OCI-M1 (cell line): ENCODE data around the gene CC2D1A.

Source experiments
- DNase-seq: peaks from one replicate; lab custom pipeline; 2025; lab: John Stamatoyannopoulos, UW

Gene CC2D1A

GRCh38 chr19:13905634-13906520, at the start of gene CC2D1A, which contains the start of gene BRME1:
Gene CC2D1A, plus strand, starts transcription at chr19:13906201. Its CDS starts 241 bp downstream, at chr19:13906442.
Gene BRME1, minus strand, starts transcription at chr19:13906117. Its CDS starts 1,225 bp downstream, at chr19:13904892.
- DNase-seq: peak; percentile 100

- peak; percentile 87 for DNase-seq
Measured at GRCh38 chr19:13856497-13856896, 49.5 kb upstream of the CC2D1A start.

- peak; percentile 85 for DNase-seq
Measured at GRCh38 chr19:13859361-13859880, 46.6 kb upstream of the CC2D1A start.

- no peak for DNase-seq
Measured at GRCh38 chr19:13860679-13861391, 45.2 kb upstream of the CC2D1A start.

- DNase-seq: no peak
Measured at GRCh38 chr19:13861392-13861713, 44.6 kb upstream of the CC2D1A start.

GRCh38 chr19:13861714-13862531, 44.1 kb upstream of the CC2D1A start:
- peak; percentile 100 for DNase-seq

DNA sequence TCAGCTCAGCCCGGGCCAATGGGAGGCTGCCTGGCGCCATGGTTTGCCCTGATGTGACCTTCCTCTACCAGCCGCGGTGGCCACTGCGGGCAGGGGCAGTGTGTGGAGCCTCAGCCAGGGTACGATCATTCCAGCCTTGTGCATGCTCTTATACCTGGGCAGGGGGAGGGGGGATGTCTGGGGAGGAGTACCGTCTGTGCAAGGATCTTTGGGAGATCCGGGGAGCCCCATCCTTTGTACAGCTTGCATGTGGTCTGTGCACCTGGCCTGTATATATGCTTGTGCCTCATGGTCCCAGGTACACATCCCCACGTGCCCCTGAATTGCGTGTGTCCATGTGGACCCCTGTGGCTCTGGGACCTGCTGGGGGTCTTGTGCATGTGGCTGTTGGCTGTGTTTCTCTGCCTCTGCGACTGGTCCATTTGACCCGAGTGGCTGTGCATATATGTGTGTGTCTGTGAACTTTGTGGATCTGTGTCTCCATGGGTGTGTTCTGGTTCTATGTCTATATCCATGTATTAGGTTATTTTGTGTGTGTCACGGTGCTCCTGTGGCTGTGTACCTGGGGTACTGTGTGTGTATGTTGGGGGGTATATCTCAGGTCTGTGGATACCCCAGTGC, 41.8 kb upstream of the CC2D1A start:
- peak; percentile 66 for DNase-seq

GRCh38 chr19:13864667-13865570, 41.1 kb upstream of the CC2D1A start:
- no peak for DNase-seq

DNA sequence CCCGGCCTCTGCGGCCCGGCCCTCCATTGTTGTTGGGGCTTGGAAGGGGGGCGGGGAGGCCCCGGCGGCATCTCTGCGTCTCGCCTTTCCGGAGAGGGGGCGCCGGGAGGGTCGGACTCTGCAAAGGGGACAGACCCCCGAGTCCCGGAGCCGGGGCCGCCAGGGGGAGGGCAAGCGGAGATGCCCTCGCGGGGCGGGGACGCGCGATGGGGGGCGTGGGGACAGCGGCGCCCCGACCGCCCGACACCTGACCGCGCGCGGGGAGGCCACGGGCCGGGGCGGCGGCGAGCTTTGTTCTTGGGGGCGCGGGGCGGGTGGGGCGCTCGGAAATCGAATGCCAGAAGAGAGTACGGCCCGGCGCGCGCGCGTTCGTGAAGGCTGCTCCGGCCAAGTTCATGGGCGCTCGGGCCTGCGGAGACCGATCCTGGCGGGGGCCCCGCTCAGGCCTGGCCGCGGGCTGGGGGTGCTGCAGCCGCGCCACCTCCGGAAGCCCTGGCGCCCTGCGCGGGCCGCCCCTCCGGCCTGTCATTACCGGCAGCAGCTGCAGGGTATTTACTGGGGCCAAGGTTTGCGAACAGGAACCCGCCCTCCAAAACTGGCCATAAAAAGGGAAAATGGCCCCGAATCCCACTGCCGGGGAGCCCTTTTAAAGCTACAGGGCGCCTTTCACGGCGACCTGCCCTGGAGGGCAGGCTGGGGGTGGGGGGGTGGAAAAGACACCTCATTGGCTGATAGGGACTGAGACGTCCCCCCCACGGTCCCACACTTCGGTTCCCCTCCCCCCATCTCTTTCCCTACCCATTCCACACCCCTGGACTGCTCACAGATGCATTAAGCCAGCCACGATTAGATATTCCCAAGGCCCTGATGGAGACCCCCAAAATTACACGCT, 40.2 kb upstream of the CC2D1A start:
- no peak for DNase-seq

DNA sequence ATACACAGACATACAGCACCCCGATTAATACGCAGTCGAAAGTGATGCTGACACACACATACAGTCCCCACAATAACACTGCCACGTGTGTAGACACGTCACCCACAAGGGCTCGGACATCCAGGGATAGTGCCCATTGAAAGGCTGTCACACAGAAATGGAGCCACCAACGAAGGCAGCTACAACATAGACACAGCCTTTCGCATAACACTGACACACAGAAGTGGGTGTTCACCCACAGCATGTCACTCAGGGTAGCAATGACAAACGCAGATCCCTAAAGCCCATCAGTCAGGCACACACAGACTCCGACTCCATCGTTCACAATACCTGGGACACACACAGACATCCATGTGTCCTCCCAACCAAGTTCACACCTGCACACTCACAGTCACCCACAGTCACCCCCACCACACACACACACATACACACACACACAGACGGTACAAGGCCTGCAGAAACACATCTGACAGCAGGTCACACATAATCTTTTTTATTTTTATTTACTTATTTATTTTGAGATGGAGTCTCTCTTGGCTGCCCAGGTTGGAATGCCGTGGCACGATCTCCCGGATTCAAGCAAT, 39.4 kb upstream of the CC2D1A start:
- DNase-seq: no peak

DNA sequence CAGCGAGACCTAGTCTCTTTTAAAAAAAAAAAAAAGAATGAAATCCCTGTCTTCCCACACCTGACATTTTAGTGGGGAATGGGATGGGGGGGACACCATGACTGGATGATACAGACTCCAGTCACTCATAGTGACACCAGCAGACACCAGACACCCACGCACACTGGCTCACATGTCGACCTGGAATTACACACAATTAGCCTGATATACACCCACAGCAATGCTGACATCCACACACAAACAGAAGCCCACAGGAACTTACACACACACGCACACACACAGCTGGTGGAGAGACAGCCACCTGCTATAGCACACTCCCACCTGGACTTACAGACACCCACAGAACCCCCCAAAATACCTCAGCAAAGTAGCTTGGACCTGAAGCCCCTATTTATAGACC, 37.3 kb upstream of the CC2D1A start:
- no peak for DNase-seq

DNA sequence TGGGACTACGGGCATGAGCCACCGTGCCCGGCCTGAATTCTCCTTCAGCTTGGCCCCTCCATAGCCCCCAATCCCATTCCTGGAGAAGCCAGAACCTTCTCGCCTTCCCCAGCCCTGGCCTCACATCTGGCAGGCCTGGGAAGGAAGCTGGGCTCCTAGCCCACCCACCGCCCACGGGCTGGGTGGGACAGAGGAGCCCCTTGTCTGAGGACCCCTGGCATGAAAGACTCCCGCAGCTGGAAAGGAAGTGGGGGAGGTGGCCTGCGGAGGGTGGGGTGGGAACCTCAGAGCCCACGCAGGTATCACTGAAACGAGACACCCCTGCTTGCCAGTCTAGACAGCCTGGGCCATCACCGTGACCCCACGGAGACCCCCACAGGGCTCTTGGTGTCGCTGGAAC, 36.7 kb upstream of the CC2D1A start:
- no peak for DNase-seq

DNA sequence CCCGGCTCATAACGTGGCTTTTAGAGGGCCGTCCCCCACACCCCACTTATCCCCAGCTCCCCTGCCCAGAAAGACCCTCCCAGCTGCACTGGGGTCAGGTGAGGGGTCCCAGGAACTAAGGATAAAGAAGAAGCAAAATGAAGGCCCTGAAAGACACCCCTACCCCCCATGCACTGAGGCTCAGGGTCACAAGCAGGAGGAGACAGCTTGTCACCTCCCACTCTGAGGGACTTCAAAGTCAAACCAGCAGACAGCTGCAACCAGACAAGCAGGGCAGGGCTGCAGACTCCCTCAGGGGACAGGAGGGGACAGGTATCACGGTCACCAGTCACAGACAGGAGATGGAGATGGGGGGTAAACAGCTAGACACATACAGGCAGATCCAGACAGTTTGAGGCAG, 35.1 kb upstream of the CC2D1A start:
- DNase-seq: no peak

- no peak for DNase-seq
Measured at GRCh38 chr19:13872339-13872694, 33.7 kb upstream of the CC2D1A start.

DNA sequence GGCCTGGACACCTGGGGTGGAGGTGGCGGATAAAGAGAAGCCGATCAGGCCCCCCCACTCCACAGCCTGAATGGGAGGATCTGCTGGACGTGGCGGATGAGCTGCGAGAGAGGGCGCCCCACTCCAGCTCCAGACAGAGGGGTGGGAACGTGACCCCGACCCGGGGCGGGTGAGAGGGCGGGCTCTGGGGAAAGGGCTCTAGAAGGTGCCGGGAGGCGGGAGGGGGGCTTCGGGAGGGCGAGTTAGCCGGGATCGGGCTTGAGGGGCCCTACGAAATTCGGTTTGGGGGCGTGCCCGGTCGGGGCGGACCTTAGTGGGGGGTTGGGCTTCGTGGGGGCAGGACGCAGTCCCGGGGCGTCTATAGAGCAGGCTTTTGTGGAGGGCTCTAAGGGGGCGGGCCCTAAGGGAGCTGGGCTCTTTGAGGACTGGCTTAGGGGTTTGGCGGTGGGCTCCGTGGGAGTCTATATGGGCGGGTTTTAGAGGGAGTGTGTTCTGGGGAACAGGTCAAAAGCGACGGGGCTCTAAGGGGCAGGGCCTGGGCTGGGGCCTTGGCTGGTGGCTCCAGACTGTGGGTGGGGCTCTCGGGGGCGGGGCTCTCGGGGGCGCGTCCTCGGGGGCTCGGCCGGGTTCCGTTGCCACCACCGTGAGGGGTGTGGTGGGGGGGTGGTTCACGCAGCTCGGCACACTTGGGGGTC, 33.2 kb upstream of the CC2D1A start:
- DNase-seq: peak; percentile 89

DNA sequence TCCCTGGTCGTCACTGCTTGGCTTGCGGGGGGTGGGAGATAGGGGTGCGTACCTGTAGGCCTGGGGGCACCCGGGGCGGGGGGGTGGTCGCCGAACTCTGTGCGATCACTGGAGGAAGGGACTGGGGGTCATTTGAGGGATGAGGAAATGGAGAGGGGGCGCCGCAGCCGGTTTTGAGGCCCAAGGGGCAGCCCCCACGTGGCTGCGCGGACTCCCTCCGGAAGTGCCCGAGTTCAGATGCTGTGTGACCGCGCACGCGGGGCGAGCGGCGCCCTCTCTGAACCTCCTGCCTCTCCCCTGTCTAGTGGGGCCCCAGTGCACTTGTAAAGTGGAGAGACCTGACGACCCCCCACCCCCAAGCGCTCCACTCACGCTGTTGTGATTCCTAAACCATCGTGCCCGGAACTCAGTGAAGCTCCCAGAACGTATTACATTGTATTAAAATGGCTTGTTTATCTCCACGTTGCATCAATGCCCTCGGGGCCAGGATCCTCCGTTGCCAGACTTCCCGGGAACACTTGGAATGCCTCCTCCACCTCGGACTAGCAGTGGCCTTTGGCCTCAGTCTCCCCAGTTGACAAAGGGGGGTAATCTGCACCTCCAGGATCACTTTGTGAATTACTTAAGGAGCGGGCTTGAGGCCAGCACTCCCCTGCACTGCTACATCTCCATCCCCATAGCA, 32.0 kb upstream of the CC2D1A start:
- no peak for DNase-seq

- no peak for DNase-seq
Measured at GRCh38 chr19:13875824-13876223, 30.2 kb upstream of the CC2D1A start.

DNA sequence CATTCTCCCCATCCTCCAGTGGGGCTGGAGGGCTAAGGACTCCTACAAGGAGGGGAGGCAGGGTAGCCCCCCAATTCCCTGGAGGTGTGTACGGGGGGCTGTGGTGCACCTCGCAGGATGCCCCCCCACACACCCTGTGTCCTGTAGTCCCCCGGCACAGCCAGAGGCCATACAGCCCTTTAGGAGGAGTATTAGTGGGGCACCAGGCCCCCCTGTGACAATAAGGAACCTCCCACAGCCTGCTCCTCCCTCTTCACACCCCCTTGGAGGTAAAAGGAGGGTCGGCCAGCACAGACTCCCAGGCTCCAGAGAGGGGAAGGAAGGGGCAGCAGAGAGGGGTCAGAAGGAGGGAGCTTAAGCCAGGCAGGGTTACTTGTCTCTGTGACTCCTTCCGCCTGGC, 29.2 kb upstream of the CC2D1A start, which contains the start of gene NANOS3:
Gene NANOS3, plus strand, starts transcription at position 301 of the 400 bp plus-strand sequence. CDS start 115 bp downstream, outside the sequence.
- no peak for DNase-seq
